C4-2B (cell line): ENCODE data around the gene HS3ST5.
"Not testable (repeated sequence)": the region's sequence is repeated elsewhere in the genome, so short reads cannot be mapped to it uniquely, and the experiment has no call there.

Experiments used
- H3K27ac ChIP-seq: fragments of 450-650 bp; 2 replicates; pipeline ENCODE4 v1.5.1; 2017
- CTCF ChIP-seq: fragments of 450-650 bp; conservative IDR thresholded peaks from 2 replicates; pipeline ENCODE4 v1.5.1; 2017; ENCODE audit warnings: mild to moderate bottlenecking
- ZFX ChIP-seq: fragments of 450-650 bp; IDR thresholded peaks from 2 replicates; pipeline ENCODE4 v1.6.1; 2017

HS3ST5 gene

GRCh38 chr6:114154812-114155211 is 188.0 kb downstream of the HS3ST5 start:
- TF ChIP-seq CTCF = no peak
- TF ChIP-seq ZFX = no peak
- H3K27ac ChIP-seq = no peak overlapping the region

DNA sequence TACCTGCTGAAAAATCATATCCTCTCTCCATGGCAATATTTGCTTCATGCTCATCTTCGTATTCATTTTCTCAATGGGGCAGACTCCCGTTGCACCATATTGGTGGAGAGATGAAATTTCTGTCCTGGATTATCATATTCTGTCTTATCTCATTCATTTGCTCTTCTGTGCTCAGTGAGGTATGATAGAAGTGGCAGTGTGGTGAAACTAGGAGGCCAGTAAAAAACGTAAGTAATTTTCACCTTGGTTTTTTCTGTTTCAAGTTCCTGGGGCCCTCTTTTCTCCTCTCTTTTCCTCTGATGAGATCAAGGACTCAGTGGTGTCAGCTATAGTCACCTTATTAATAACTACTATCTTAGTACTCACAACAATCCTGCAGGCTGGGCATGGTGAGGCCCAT is 189.4 kb downstream of the HS3ST5 start:
- TF ChIP-seq ZFX = no peak
- no peak for TF ChIP-seq CTCF
- no peak overlapping the region for H3K27ac ChIP-seq

DNA sequence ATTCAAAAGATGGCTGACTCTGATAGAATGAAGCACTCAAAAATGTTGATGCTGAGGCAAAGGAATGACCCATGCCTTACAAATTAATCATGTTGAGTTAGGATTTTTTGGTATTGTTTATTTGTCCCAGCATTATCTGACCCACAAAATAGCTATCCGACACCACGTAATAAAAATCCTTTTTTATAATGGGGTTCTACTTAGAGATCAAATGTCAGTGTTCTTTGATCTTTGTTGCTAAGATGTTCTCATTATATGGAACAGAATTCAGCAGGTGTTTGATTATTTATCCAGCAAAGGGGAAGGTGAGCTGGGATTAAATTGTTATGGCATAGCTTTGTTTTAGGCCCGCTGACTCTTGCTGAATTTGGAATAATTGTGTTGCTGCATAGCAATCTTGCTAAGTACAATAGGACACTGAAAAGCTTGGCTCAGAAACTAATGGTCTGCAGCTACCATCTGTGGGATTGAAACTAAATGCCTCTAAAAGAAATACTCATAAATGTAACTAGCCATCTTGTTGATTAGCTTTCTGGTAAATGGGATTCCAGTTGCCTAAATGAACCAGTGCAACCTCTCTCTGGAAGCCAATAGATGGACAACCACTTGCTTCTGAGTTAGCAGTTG is 191.6 kb downstream of the HS3ST5 start:
- no peak for TF ChIP-seq CTCF
- no peak for TF ChIP-seq ZFX
- H3K27ac ChIP-seq = no peak overlapping the region

- H3K27ac ChIP-seq = not testable (repeated sequence)
Measured at GRCh38 chr6:114149182-114149581, 193.6 kb downstream of the HS3ST5 start.

- TF ChIP-seq CTCF (no peak), ZFX (no peak)
- H3K27ac ChIP-seq = no peak overlapping the region
Measured at GRCh38 chr6:114144887-114145851, 197.7 kb downstream of the HS3ST5 start.

DNA sequence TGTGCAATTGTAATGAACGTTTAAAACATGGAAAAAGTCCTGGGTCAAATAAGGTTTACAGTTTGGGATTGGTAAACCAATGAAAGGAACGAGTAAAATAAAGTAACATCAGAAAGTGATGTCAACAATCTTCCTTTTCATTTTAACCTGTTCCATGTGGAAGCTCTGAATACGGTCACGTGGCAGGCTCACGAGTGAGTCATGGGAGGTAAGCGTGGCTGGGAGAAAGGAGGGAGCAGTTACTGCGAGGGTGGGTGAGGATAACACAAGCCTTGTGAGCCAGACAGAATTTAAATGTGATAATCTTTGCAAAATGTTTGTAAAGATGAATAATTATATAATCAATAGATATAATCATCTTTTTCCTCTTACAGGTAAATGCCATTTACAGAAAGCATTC is 200.6 kb downstream of the HS3ST5 start:
- TF ChIP-seq ZFX (no peak), CTCF (no peak)
- H3K27ac ChIP-seq = no peak overlapping the region

GRCh38 chr6:114140416-114140815 is 202.4 kb downstream of the HS3ST5 start:
- H3K27ac ChIP-seq = no peak overlapping the region
- TF ChIP-seq CTCF (no peak), ZFX (no peak)
